HG02981 (cell line): Measurements from ENCODE around the gene AHNAK2.
A peak's percentile ranks its signal among the peaks of the same experiment; 100 is the strongest.
"Not testable (repeated sequence)": the region's sequence is repeated elsewhere in the genome, so short reads cannot be mapped to it uniquely, and the experiment has no call there.

Source experiments
- ATAC-seq: cut with Tn5 transposase; IDR thresholded peaks from one replicate; pipeline ENCODE4 v1.9.1; 2021; ENCODE audit warnings: mild to moderate bottlenecking, moderate library complexity; ENCODE audit not compliant: unreplicated experiment

AHNAK2 gene

DNA sequence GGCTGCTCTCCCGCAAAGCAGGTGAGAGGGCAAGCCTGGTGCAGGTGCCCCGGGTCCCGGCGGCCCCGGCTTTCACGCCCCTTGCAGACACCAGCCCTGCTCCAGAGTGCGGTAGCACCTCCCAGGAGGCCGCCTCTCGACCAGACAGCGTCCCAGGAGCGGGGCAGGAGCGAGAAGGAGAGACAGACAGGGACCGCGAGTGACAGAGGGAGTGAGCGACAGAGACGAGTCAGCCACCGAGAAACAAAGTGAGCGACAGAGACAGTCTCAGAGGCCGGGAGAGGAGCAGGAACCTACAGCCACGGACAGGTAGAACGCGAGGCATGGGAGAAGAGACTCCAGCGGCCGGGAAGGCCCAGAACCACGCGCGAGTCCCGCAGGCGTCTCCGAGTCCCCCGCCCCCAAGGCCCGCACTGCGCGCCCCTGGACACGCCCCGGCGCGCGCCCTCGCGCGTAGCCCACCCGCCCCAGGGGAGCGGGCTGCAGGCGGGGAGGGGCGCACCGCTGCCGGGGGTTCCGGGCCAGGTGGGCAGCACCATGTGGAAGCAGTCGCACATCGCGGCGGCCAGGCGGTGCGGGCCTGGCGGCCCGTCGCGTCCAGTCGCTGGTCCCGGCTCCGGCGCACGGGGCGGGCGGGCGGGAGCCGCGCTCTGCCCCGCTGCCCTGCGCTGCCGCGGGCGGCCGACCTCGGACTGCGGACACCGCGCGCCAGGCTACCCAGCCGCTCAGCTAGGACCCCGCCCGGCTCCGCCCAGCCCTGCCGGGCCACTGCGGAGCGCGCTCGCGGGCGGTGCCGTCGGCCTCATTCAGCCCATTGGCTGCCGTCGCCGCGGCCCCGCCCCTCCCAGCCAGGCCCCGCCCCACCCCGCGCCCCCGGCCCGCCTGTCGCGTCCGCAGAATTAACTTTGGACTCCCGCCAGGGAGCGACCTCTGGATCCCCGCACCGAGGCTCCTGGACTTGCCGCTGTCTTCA is at the start of gene AHNAK2:
AHNAK2 (minus strand) TSS at position 694 of the 973 bp plus-strand sequence; CDS start at position 557, 137 bp downstream.
- no peak for ATAC-seq

DNA sequence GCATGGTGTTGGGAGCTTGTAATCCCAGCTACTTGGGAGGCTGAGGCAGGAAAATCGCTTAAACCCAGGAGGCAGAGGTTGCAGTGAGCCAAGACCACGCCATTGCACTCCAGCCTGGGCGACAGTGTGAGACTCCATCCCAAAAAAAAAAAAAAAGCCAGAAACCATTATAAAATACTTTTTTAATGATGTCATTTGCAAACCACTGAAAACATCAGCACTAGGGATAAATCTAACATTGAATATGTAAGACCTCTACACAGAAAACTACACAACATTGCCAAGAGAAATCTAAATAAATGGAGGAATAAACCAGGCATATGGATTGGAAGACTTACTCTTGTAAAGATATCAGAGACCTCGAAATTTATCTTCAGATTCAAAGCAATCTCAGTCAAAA is 49.5 kb upstream of the AHNAK2 start:
- not testable (repeated sequence) for ATAC-seq

DNA sequence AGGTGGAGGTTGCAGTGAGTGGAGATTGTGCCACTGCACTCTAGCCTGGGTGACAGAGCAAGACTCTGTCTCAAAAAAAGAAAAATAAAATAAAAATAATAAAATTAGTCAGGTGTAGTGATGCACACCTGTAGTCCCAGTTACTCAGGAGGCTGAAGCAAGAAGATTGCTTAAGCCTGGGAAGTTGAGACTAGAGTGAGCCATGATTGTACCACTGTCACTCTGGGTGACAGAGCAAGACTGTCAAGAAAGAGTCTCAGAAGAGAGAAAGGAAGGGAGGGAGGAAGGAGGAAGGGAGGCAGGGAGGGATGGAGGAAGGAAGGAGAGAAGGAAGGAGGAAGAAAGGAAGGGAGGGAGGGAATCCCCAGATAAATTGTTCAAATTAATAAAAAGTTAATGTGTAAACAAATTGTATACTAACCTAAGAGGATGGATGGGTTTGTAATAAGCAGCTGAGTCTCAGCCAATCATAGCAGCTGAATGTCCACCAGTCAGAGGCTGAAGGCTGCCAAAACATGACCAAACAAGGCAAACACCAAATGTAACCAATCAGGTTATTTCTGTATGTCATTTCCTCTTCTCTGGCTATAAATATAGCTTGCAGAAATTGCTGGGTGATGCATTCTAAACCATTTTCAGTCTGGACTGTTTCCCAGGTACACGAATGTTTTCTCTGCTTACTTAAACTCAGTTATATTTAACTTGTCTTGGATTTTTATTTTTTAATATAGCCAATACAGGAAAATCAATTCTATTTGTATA is 48.8 kb upstream of the AHNAK2 start:
- no peak for ATAC-seq

DNA sequence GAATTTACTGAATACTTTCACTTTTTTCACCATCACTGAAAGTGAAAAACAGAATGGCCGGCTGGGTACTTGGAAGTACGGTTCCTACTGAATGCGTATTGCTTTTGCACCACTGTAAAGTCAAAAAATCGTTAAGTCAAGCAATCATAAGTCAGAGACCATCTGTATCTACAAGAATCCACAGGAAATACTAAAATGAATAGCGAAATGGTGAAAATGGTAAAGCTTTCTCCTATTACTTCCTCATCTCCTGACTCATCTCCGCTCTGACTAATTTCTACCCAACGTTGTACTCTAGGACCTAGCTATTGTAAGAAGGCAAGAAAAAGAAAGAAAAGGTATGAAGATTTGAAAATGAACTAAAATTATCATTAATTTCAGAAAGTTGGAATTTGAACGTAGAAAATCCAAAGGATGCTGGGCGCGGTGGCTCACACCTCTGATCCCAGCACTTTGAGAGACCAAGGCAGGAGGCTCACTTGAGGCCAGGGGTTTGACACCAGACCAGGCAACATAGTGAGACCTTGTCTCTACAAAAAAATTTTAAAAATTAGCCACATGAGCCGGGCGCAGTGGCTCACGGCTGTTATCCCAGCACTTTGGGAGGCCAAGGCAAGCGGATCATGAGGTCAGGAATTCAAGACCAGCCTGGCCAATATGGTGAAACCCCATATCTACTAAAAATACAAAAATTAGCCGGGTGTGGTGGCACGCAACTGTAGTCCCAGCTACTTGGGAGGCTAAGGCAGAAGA is 48.0 kb upstream of the AHNAK2 start:
- ATAC-seq: no peak

- ATAC-seq: no peak
Observed at GRCh38 chr14:105025429-105025828, 47.3 kb upstream of the AHNAK2 start.

- no peak for ATAC-seq
Observed at GRCh38 chr14:105023791-105024480, 45.8 kb upstream of the AHNAK2 start.

DNA sequence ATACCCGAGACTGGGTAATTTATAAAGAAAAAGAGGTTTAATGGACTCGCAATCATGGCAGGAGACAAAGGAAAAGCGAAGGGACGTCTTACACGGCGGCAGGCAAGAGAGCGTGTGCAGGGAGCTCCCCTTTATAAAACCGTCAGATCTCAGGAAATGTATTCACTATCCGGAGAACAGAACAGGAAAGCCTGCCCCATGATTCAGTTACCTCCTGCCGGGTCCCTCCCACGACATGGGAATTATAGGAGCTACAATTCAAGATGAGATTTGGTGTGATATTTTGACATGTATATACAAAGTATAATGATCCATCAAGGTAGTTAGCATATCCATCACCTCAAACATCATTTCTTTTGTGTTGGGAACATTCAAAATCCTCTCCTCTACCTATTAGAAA is 45.0 kb upstream of the AHNAK2 start:
- ATAC-seq: no peak

GRCh38 chr14:105022276-105022670 is 44.1 kb upstream of the AHNAK2 start:
- no peak for ATAC-seq

- ATAC-seq: no peak
Observed at GRCh38 chr14:105021656-105022275, 43.6 kb upstream of the AHNAK2 start.

GRCh38 chr14:105020815-105021655 is 42.9 kb upstream of the AHNAK2 start, which contains the start of gene CDCA4:
Gene CDCA4 (minus strand): TSS chr14:105021083. CDS start chr14:105011929, 9,154 bp downstream.
- peak; percentile 67 for ATAC-seq

DNA sequence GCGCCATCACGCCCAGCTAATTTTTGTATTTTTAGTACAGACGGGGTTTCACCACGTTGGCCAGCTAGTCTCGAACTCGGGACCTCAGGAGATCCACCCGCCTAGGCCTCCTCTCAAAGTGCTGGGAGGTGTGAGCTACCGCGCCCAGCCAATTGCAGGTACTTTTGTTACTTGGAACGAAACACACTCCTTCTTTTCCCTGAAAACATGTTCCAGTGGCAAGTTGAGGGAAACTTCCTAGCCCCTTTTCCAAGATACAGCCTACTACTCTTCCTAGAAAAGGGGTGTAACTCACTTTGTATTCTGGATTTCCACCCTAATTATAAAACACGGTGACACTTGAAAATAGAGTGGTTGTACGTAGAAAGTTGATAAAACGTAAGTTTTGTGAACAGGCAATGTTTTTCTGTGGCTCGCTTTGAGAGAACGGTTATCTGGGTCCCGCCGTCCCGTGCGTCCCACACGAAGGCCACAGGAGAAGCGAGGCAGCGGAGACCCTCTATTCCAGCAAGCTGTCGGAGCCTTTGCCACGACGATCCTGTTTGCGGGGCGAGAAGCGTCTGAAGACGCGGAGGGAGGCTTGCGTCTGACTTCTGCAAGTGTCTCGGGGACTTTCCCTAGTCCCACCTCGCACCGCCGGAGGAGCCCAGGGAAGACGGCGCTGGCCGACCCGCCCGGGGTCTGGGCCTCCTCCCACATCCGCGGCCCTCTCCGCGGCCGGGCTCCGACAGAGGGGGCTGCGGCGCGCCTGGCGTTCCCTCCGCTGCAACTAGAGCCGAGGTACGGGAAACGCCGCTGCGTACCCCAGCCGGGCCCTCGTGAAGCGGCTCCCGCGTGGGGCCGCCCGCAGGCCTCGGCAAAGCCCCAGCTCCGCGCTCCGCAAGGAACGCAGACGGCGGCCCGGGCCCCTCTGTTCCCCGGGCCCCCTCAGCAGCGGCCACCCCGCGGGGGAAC is 42.0 kb upstream of the AHNAK2 start:
- ATAC-seq: peak; percentile 21

- no peak for ATAC-seq
Observed at GRCh38 chr14:105018414-105018813, 40.2 kb upstream of the AHNAK2 start.

GRCh38 chr14:105015905-105016304 is 37.7 kb upstream of the AHNAK2 start:
- ATAC-seq: no peak

DNA sequence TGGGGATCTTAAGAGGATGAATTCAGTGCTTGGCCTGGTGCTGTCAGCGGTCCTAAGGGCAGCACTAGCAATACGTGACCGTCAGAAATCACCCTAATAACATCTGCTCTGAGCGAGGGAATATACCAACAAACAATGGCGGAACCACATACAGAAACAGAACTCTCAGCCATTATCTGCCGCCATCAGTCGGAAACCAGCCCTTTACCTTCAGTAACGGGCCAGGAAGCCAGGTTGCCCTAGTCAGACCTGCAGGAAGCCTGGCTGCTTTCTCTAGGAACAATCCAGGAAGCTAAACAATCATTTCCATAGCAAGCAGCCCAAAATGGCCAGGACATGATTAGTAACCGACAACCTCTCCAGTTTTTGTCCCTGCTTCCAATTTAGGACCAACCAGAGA is 37.1 kb upstream of the AHNAK2 start:
- ATAC-seq: no peak

- ATAC-seq: no peak
Observed at GRCh38 chr14:105014631-105015030, 36.5 kb upstream of the AHNAK2 start.

DNA sequence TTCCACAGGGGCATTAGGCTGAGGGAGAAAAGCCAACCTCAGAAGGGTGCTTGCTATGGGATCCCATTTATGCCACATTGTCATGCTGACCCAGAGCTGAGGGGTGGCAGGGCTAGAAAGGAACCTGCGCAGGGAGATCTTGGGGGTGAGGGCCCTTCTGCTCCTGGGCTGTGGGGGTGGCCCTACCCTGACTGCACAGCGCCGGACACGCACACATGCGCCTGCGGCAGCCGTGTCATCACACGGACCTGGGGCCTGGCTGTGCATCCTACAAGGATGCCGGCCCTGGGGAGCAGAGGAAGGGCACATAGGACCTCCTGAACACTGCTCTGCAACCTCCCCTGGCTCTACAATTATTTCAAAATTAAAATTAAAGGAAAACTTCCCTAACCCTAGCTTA is 35.9 kb upstream of the AHNAK2 start:
- no peak for ATAC-seq

DNA sequence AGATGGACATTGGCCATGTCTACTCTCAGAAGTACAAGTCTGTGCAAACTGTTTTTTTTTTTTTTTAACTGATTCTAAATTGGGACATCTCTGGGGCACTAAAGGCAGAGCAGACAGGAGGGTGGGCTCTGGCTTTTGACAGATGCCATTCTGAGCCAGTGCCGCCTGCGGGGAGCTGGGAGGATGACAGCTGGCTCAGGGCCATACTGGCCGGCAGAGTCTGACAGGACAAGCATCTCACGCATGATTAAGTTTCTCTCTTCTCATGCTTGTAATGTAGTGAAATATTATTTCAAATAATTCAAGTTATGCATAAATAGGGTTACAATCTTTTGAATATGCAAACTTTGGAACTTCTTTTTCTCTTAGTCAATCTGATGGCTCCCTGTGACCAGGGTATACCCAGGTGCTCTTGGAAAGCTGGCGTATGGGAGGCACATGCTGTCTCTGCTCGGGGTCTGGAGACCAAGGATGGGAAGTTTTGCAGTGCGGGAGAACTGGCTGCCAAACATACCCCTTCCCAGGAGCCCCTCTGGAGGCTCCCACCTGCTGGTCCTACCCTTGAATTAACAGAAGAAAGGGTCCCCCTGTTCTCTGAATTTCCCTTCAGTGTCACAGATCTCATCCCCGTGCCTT is 35.1 kb upstream of the AHNAK2 start:
- no peak for ATAC-seq
